B cell (primary cell): Measurements from ENCODE around the gene ELMOD3. TPM values are rescaled to one million over a fixed set of nuclear protein-coding genes. Genes with fewer than 3 reads are reported as not detected.

Source experiments
- ATAC-seq: fragments of 200-7000 bp; cut with Tn5 transposase; one replicate; pipeline ENCODE4 v1.10.0; 2021; ENCODE audit warnings: low read depth, mild to moderate bottlenecking, moderate number of reproducible peaks, moderate library complexity
- CTCF ChIA-PET: fragments of 350-600 bp; sonication (Branson Sonifier 250); formaldehyde crosslinking; loops from one replicate; lab custom pipeline; 2021; ENCODE audit warnings: antibody characterized with exemption, inconsistent platforms; lab: Charles Lee
- POLR2A ChIA-PET: fragments of 350-600 bp; sonication (Branson Sonifier 250); formaldehyde crosslinking; loops from one replicate; lab custom pipeline; 2021; ENCODE audit warnings: antibody characterized with exemption; lab: Charles Lee
- DNase-seq: peaks from one replicate; pipeline ENCODE4 v3.0.0; 2013
- H2AFZ ChIP-seq: 2 replicates; pipeline ENCODE4 v1.6.1; 2012; ENCODE audit warnings: mild to moderate bottlenecking, low read depth, low read length; ENCODE audit not compliant: insufficient read depth, poor library complexity, severe bottlenecking
- H3K27ac ChIP-seq, 2 donors: 1 replicate in 1 of 2; 2 replicates in 1 of 2; pipeline ENCODE4 v1.5.1; 2012 to 2013; ENCODE audit warnings: low read length in 2 of 2, mild to moderate bottlenecking in 2 of 2, moderate library complexity in 1 of 2
- H3K27me3 ChIP-seq, 4 experiments: fragments of 200-600 bp in 1 of 4; sonication (generic) in 1 of 4; replicated peaks in 1 of 4; 1 replicate in 2 of 4; 2 replicates in 2 of 4; pipeline versions ENCODE4 v1.6.1 to v1.7.0; 2013 to 2016; ENCODE audit warnings: low read length in 3 of 4, mild to moderate bottlenecking in 2 of 4, mixed read lengths in 1 of 4, moderate library complexity in 1 of 4; ENCODE audit not compliant: insufficient read depth in 4 of 4, control insufficient read depth in 3 of 4; ENCODE audit errors: control extremely low read depth in 1 of 4
- H3K36me3 ChIP-seq, 2 experiments: replicated peaks in 1 of 2; 1 replicate in 1 of 2; 2 replicates in 1 of 2; pipeline versions ENCODE4 v1.6.1 to v1.7.1; 2013; ENCODE audit warnings: low read length in 1 of 2; ENCODE audit not compliant: insufficient read depth in 2 of 2, control insufficient read depth in 1 of 2; ENCODE audit errors: control extremely low read depth in 1 of 2, extremely low read depth in 1 of 2
- H3K4me1 ChIP-seq, 2 donors: fragments of 200-600 bp in 1 of 2; sonication (generic) in 1 of 2; 1 replicate in 1 of 2; 2 replicates in 1 of 2; pipeline versions ENCODE4 v1.5.1 to v1.6.1; 2013 to 2017; ENCODE audit warnings: low read length in 2 of 2; ENCODE audit not compliant: control insufficient read depth in 2 of 2, insufficient read depth in 2 of 2
- H3K4me2 ChIP-seq: replicated peaks from 2 replicates; pipeline ENCODE3; 2012; ENCODE audit warnings: mild to moderate bottlenecking, low read depth, low read length; ENCODE audit not compliant: poor library complexity, severe bottlenecking
- H3K4me3 ChIP-seq, 5 experiments: fragments of 200-600 bp in 1 of 5; sonication (generic) in 1 of 5; 1 replicate in 3 of 5; 2 replicates in 2 of 5; pipeline versions ENCODE4 v1.5.1 to v1.7.0; 2011 to 2016; ENCODE audit warnings: low read length in 4 of 5, mild to moderate bottlenecking in 4 of 5, low read depth in 2 of 5, control low read depth in 1 of 5, moderate library complexity in 1 of 5; ENCODE audit not compliant: insufficient read depth in 1 of 5; ENCODE audit errors: control extremely low read depth in 1 of 5, extremely low read depth in 1 of 5
- H3K79me2 ChIP-seq: fragments of 200-600 bp; sonication (generic); one replicate; pipeline ENCODE4 v1.6.0; 2016; ENCODE audit warnings: low read length; ENCODE audit not compliant: control insufficient read depth, insufficient read depth
- H3K9ac ChIP-seq: fragments of 200-600 bp; sonication (generic); 2 replicates; pipeline ENCODE4 v1.6.1; 2017; ENCODE audit warnings: mild to moderate bottlenecking, low read length, moderate library complexity
- H3K9me3 ChIP-seq, 3 donors: one replicate each; pipeline versions ENCODE4 v1.6.1 to v1.7.1; 2013; ENCODE audit warnings: low read length in 2 of 3; ENCODE audit not compliant: control insufficient read depth in 2 of 3, insufficient read depth in 1 of 3; ENCODE audit errors: control extremely low read depth in 1 of 3
- H4K20me1 ChIP-seq: 2 replicates; pipeline ENCODE4 v1.6.0; 2012; ENCODE audit warnings: mild to moderate bottlenecking, low read length; ENCODE audit not compliant: insufficient read depth, control insufficient read depth, poor library complexity, severe bottlenecking
- H3K27ac Mint-ChIP-seq: one replicate; pipeline ENCODE4 v1.8.0; 2021; ENCODE audit warnings: mixed read lengths
- H3K27me3 Mint-ChIP-seq: one replicate; pipeline ENCODE4 v1.8.0; 2021; ENCODE audit warnings: mixed read lengths
- H3K4me1 Mint-ChIP-seq: one replicate; pipeline ENCODE4 v1.8.0; 2021; ENCODE audit warnings: mixed read lengths
- H3K4me3 Mint-ChIP-seq: one replicate; pipeline ENCODE4 v1.8.0; 2021; ENCODE audit warnings: mixed read lengths
- H3K9me3 Mint-ChIP-seq: one replicate; pipeline ENCODE4 v1.8.0; 2022; ENCODE audit warnings: mixed read lengths; ENCODE audit not compliant: insufficient read depth
- CTCF ChIP-seq: fragments of 200-600 bp; IDR thresholded peaks from one replicate; pipeline ENCODE4 v1.8.0; 2022; ENCODE audit warnings: antibody characterized with exemption, mild to moderate bottlenecking
- EZH2 ChIP-seq: IDR thresholded peaks from 2 replicates; pipeline ENCODE4 v1.6.1; 2012; ENCODE audit warnings: borderline replicate concordance, low read depth, mild to moderate bottlenecking, moderate library complexity, low read length; ENCODE audit not compliant: insufficient read depth, poor library complexity, severe bottlenecking
- WGBS: methylation state at CpG from one replicate; pipeline ENCODE4 v1.1.5; 2013; ENCODE audit warnings: missing lambda C conversion rate; ENCODE audit not compliant: insufficient coverage; 5-methylcytosine and 5-hydroxymethylcytosine counted together
- intact Hi-C: fragments of 100-400 bp; cut with micrococcal nuclease; formaldehyde crosslinking; loops from one replicate; pipeline ENCODE4 v1.10.0; 2022
- polyA plus RNA-seq: library from polyadenylated mRNA; depleted of rRNA; stranded (reverse); fragments of >200 nt; gene quantifications from 2 replicates; pipeline ENCODE4 v1.2.3, GENCODE V29; 2012
- total RNA-seq, 2 donors: library from RNA; stranded (reverse); fragments of 120-200 nt in 1 of 2; gene quantifications; 1 replicate in 1 of 2; 2 replicates in 1 of 2; pipeline versions ENCODE4 v1.2.3 to v1.2.4, GENCODE V29; 2013 to 2022

The ELMOD3 gene
- total and polyA plus RNA-seq, 2 donors (not counting 1 experiment from before 2014, with no cell fraction given) = 34.3 to 57.6 TPM

- H3K27ac ChIP-seq = peak overlapping the region; percentile 84 to 85
- POLR2A ChIA-PET = interaction anchor here (0.7 to 5.1 kb wide), 14 partner anchors 9 to 193 kb away, joined by 3 to 27 read pairs (median 8); partner anchors contain the start of genes C2orf68, CAPG, ELMOD3 and GGCX
- peak overlapping the region; percentile 73 for H3K9ac ChIP-seq
- H3K36me3 ChIP-seq = no peaks in the 10 kb centered on the region
- H3K4me2 ChIP-seq = peak overlapping the region; percentile 95
- H3K4me1 ChIP-seq = peaks cover 29 to 38% of the 10 kb centered on the region in 2 donors
- H2AFZ ChIP-seq = peak overlapping the region; percentile 93
- no peaks in the 10 kb centered on the region for H3K9me3 ChIP-seq
- Mint-ChIP-seq H3K27me3 (no peaks in the 10 kb centered on the region), H3K27ac (peak overlapping the region; percentile 100), H3K4me3 (peak overlapping the region; percentile 100), H3K4me1 (peaks cover 37% of the 10 kb centered on the region), H3K9me3 (no peaks in the 10 kb centered on the region)
- peaks cover 16% of the 10 kb centered on the region for H3K79me2 ChIP-seq
- CTCF ChIA-PET = interaction anchor here (0.6 to 8.7 kb wide), 19 partner anchors 10 to 289 kb away, joined by 3 to 299 read pairs (median 6); partner anchors contain the start of genes CAPG, GGCX, MAT2A and TGOLN2
- H4K20me1 ChIP-seq = no peaks in the 10 kb centered on the region
- no peaks in the 10 kb centered on the region for H3K27me3 ChIP-seq
- 87% methylated on average over 10 of the region's 17 CpGs for WGBS
- intact Hi-C loops = no loop called here
- ATAC-seq (no peak), DNase-seq (no peak)
- peak overlapping the region; percentile 75 to 95 (median 88) for H3K4me3 ChIP-seq
- TF ChIP-seq CTCF = no peak
- TF ChIP-seq EZH2 = no peak
Measured at GRCh38 chr2:85419009-85419675, 64.6 kb downstream of the ELMOD3 start.
